ENCODE data around the gene DST.

DNA sequence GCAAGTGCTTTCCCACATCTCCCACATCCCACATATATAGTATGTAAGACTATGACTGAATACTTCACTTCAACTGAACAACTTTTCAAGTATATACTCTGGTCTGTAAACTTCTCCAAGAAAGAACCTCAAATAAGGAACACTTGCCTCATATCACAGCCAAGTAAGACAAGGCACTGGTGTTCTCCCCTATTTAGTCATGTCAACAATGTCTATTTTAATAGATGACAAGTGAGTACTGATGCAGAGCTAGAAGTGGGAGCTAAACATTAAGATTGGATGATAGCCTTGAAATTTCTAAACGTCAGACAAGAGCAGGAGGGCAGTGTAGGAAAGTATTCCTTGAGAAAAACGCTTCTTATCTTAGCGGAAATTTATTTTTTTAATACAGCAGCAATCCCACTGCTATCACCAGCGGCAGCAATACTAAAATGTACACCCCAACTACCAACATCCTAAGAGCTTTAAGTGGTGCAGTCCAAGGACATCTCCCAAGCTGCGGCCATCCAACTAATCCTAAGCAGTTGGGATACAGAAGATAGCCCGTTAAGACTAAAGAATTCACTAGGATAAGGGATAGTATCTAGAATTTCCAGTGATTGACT, 29.3 kb downstream of the DST start:
- TF ChIP-seq EZH2 (IDR thresholded peaks at IDR 0.05; ENCODE audit: low read length, missing control alignments) (no peak), CTCF (conservative IDR thresholded peaks at IDR 0.05 in 1 of 2, IDR thresholded peaks at IDR 0.05 in 1 of 2; ENCODE audit: low read depth in 1 of 2, low read length in 2 of 2) (no peak)
